ENCODE data around the gene TBPL1.
A peak's percentile ranks its signal among the peaks of the same experiment; 100 is the strongest.

TBPL1 gene

DNA sequence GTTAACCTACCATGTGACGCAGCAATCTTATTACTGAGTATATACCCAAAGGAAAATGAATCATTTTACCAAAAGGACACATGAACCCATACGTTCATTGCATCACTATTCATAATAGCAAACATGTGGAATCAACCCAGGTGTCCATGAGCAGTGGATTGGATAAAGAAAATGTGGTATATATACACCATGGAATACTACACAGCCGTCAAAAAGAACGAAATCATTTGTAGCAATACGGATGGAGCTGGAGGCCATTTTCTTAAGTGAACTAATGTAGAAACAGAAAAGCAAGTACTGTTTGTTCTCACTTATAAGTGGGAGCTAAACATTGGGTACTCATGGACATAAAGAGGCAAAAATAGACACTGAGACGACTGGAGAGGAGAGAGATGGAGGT is 44.2 kb downstream of the TBPL1 start:
- H3K4me3 ChIP-seq (ENCODE audit: low read depth, low read length): no peak overlapping the region
- DNase-seq (ENCODE audit: low read depth): no peak

DNA sequence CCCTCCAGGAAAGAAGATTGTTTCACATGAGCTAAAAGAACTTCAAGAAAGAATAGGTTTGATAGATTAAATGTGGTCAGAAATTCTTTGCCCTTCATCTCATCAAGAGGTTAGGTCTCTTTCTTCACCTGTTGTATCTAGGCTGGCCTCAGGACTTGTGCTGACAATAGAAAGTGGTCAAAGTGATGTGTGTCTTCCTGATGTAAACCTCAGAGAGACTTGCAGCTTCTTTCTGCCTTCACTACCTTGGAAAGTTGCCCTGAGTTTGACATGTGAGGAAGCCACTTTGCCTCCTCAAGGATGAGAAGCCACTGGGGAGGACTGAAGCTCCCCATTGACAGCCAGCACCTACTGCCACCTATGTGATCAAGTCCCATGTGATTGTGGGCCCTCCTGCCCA is 46.3 kb downstream of the TBPL1 start:
- DNase-seq (ENCODE audit: low read depth): no peak
- H3K4me3 ChIP-seq (ENCODE audit: low read depth, low read length): no peak overlapping the region

DNA sequence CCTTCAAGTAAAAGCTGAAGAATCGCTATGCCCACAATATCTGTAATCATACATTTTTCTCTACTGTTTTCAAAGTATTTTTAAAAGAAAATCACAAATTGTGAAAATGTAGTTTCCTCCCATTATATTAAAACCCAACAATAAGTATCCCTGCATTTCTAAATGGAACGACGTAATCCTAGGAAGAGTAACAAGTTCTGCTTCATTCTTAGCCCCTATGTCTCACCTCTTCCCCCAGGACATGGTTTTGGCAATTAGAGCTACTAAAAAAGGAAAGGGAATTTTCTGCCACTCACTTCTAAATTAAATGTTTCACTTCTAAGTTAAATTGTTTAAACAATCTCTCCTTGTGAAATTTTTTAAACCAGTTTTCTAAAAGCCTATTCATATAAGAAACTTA is 47.4 kb downstream of the TBPL1 start:
- no peak for DNase-seq (ENCODE audit: low read depth)

DNA sequence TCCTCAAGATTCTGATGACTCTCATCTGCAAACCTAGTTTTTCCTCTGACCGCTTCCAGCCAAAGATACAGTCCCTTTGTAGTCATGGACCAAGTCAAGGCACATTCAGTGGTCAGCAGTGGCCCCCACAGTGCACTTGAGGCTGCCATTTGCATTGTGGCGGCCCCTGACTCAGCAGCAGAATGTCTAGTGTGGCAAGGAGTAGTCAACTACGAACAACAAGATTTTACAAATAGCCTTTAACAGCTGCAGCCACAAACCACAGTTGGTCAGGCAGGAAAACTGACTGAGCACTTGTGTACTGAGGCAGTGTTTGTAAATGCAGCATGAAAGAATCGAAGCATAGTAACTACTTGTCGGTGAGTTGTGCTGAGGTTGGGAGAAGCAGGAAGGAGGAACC is 49.8 kb downstream of the TBPL1 start:
- DNase-seq (ENCODE audit: low read depth): no peak
- no peak overlapping the region for H3K4me3 ChIP-seq (ENCODE audit: low read depth, low read length)

More for the DNA sequence above, 47.4 kb downstream of the TBPL1 start:
- no peak overlapping the region for H3K4me3 ChIP-seq (ENCODE audit: low read depth, low read length)

DNA sequence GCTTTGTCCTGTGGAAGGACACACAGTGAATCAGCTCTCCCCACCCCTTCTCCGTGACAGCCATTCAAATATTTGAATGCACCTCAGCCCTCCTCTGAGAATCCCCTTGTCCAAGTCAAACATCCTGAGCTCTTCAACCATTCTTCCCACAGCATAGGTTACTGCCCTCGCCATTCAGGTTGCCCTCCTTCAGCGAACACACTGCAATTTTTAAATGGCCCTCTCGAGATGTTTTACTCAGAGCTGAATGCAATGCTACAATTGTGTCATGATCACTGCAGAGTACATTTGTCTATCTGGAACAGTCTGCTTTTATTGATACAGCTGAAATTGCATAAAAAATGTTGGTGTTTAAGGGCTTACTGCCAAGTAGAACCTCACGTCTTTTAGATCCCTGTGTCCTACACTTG is 50.5 kb downstream of the TBPL1 start:
- no peak for DNase-seq (ENCODE audit: low read depth)
- H3K4me3 ChIP-seq (ENCODE audit: low read depth, low read length): no peak overlapping the region

DNA sequence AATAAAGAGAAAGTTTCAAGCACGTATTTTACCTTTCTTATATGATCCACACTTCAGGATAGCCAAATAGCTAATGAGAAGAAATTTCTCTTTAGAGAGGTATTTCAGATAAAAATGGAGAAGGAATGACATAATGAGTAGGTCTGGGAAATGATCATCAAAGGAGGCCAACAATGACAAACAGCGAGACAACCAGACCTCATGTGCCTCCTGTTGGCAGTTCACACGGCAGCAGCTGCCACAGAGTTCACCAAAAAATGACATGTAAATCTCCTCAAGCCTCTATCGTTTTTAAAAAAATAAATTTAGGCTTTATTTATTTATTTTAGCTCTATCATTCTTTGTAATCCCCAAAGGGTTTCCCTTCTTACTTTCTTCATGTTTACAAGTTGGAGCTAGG is 51.7 kb downstream of the TBPL1 start:
- no peak for DNase-seq (ENCODE audit: low read depth)
- no peak overlapping the region for H3K4me3 ChIP-seq (ENCODE audit: low read depth, low read length)

DNA sequence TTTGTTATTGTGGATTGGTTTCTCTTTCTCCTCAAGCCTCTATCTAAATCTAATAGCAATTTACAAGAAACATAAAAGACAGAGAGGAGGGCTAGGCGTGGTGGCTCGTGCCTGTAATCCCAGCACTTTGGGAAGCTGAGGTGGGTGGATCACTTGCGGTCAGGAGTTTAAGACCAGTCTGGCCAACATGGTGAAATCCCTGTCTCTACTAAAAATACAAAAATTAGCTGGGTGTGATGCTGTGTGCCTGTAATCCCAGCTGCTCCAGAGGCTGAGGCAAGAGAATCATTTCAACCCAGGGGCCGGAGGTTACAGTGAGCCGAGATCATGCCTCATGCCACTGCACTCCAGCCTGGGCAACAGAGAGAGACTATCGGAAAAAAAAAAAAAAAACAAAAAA is 52.8 kb downstream of the TBPL1 start:
- no peak for DNase-seq (ENCODE audit: low read depth)
- no peak overlapping the region for H3K4me3 ChIP-seq (ENCODE audit: low read depth, low read length)

DNA sequence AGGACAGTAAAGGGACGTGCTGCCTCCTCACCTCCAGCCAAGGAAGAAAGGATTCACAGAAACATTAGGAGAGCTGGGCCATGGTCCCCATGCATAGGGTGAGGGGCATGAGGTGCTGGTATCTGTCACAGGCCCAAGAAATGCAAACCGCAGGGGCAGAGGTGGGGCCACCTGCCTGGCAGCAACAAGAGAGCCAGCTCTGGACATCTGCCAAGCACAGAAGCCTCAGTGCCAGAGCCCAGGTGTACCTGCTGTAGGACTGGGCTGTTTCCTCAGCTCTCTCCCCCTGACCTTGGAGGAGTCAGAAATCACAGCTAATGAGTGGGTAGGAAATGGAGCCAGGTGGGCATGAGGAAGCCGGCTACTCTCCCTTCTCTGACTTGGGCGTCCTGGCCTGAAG is 54.1 kb downstream of the TBPL1 start:
- no peak for DNase-seq (ENCODE audit: low read depth)
- no peak overlapping the region for H3K4me3 ChIP-seq (ENCODE audit: low read depth, low read length)

DNA sequence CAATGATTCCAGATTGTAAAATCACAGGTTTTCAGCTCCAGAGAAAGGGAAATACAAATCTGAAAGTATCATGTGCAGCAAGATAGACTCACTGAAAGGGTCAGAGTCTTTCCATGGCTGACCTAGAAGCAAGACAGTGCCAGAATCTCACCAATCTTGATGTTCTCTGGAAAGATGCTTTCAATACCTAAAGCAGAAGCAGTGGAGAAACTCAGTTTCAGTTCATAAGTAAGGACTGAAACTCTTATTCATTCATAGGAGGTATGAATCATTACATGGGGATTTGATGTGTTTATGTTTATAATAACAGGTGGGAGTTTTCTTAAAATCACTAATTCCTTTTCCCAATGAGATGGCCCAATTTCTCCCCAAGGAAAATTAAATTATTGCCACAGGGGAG is 56.9 kb downstream of the TBPL1 start:
- H3K4me3 ChIP-seq (ENCODE audit: low read depth, low read length): no peak overlapping the region
- no peak for DNase-seq (ENCODE audit: low read depth)

DNA sequence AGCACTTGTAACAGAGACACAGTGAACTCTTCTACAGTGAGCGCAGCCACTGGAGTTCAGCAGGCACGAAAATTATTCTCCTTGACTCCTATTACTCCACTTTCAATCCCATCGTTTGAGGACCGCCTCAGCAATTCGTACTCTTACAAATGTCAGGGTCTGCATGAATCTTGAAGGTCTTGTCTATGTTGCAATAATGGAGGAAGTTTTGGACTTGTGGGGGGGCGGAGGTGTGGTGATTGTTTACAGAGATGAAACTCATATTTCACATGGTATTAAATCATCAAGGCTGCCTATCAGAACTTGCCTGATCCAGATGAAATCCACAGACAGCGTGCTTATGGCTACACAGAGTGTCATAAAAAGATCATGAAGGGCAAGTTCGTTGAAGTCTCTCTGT is 57.4 kb downstream of the TBPL1 start:
- no peak for DNase-seq (ENCODE audit: low read depth)
- no peak overlapping the region for H3K4me3 ChIP-seq (ENCODE audit: low read depth, low read length)

DNA sequence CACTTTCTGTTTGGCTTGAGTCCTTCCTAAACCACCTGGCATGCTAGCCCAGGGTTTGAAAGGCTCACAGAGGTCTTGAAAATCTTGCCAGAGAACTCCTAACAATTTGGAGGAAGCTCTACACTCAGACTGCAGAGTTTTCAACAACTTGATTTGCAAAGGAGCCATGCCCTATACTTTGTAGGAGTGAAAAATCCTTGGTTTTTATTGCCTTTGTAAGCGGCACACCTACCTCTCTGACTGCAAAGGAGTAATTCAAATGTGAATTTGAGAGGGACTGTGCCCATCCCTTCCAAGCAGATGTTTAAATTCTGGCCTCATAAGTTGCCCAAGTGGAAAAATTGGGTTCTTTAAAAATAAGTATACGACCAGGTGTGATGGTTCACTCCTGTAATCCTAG is 58.0 kb downstream of the TBPL1 start:
- H3K4me3 ChIP-seq (ENCODE audit: low read depth, low read length): no peak overlapping the region
- no peak for DNase-seq (ENCODE audit: low read depth)

DNA sequence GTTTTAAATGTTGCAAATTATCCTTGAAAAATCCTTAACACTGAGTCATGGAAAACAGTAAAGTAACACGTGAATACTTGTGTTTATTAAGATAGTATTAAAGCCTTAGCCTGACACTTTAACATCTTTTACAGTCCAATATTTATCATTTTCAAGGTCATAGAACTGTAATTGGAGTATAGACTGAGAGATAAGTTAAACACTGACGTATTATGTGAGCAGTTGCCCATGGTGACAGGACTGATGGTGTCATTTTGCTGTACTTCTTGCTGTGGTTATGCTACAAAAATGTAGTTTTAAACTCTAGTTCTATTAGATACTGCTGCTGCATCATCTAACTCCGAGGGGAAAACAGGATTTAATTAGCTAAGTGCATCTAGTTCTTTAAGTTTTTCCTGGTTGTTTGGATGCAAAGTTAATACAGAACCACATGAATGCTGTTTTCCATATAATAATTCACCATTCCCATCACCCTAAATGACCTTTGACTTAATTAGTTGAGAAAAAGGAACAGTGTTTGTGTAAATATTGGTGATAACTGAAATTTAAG is 61.6 kb downstream of the TBPL1 start:
- DNase-seq (ENCODE audit: low read depth): no peak
- H3K4me3 ChIP-seq (ENCODE audit: low read depth, low read length): no peak overlapping the region

DNA sequence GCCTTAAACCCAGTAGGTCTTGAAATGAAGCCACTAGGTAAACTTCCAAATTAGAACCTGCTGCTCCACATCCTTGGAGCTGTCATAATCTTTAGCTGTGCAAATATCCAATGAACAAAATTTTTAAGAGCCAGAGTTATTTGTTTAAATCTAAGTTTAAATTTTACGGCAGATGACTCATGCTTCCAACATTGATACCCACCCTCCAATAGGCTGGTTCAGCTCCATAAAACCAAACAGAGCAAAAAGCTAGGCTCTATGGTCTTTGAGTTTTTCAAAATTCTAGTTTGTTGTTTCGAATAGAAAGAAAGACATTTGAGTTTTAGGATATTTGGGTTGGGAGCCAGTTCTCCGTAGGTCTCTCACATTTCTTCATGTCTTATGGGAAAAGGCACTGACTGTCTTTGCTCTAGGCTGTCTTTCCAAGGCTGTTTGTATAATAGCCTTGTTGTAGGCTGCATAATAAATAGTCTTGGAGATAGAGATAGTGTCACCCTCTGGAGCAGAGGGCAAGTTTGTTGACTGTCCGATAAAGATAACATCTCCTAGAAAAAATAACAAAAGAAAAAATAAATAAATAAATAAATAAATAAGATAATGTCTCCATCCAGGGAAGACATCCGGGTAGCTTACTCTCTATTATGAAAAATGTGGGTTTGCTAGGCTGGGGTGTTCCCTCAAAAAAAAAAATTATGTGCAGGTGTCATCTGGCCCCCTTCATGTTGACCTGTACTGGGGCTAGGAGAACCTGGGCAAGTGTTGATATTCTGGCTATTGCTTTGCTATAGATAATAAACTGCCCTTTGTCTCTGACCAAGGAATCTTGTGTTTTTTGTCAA is 62.9 kb downstream of the TBPL1 start:
- no peak for DNase-seq (ENCODE audit: low read depth)
- H3K4me3 ChIP-seq (ENCODE audit: low read depth, low read length): no peak overlapping the region

DNA sequence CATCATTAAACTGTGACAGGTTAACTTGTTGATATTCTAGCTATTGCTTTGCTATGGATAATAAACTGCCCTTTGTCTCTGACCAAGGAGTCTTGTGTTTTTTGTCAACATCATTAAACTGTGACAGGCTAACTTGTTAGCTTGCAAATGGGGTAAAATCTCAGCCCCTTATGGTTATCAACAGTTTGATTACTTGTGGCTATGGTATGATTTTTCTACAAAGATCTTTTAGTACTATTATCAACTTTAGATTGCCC is 63.5 kb downstream of the TBPL1 start:
- DNase-seq (ENCODE audit: low read depth): no peak

DNA sequence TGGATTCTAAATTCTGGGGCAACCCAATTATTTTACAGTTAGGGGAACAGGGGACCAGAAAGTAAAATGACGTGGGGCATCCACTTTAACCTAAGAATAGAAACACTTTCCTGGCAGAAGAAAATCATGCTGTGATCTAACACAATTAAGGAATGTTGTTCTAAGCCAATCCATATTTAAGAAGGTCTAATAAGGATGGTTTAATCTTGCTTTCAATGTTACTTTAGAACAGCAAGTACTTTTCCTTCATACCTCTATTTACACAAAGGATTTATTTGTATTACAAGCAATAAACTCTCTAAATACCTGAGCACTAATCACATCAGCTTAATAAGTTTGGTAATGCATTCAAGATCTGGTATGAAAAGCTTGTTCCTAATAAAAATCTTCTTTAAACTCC is 67.0 kb downstream of the TBPL1 start:
- no peak for DNase-seq (ENCODE audit: low read depth)
- no peak overlapping the region for H3K4me3 ChIP-seq (ENCODE audit: low read depth, low read length)

More for the DNA sequence above, 63.5 kb downstream of the TBPL1 start:
- H3K4me3 ChIP-seq (ENCODE audit: low read depth, low read length): no peak overlapping the region

DNA sequence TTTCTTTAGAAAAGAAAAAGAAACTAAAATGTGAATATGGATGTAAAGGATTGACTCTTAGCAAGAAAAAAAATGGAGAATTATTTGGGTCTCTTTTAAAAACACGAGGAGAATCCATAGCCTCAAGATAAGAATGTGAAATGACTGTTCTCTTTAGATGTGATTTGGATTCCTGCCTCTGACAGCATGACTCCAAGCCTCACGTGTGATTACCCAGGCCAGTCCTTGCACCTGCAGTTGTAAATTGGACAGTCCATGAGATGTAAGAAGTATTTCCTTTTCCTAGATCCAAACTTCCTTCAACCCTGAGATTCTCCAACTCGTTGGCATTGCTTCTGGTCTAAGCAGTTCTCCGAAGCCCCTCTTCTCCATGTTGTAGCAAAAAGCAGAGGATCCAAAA is 67.5 kb downstream of the TBPL1 start:
- no peak overlapping the region for H3K4me3 ChIP-seq (ENCODE audit: low read depth, low read length)
- no peak for DNase-seq (ENCODE audit: low read depth)

DNA sequence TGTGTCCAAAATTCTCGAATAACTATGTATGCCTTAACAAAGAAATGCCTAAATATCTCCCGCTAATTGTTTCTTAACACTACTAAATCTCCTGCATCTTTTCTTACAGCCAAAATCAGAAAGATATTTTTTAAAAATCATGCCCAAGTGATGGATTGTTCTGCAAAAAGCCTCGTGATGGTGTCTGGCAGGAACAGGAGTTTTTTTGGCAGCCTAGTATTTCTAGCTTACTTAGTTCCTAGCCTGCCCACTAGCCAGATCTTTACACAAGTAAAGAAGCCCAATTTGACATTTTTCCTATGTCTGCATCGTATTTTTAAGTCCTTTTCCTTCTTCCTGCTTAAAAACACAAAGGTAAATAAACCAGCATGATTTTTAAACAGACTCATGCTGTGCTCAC is 67.9 kb downstream of the TBPL1 start:
- no peak overlapping the region for H3K4me3 ChIP-seq (ENCODE audit: low read depth, low read length)
- no peak for DNase-seq (ENCODE audit: low read depth)

DNA sequence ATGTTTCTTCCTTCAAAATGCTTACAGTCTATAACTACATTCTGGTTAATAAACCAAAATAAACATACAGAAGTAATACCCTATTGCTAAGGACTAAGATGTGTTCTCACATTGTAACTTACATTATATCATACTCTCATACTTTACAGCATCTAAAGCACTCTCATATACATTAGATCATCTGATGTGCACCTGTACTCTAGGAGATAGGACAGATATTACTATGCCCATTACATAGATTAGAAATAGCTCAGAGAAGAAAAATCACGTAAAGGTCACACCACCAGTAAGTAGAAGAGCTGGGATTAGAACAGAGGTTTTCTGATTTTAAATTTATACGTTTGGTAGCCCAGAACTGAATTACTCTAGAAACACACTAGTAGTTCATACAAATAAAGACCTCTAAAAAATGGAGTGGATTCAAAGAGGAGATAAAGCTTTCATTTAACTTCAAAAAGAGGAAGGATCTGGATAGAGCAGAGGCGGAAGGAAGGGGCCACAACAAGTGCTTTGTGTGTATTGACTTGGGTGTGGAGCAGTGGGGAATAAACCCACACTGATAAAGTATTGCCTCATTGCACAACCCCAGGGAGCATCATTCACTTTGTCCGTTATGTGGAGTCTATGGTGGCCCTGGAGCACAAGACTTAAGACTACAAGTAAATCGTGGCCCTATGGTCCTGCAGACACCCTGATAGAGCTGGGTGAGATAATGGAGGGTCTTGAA is 68.5 kb downstream of the TBPL1 start:
- DNase-seq (ENCODE audit: low read depth): no peak

DNA sequence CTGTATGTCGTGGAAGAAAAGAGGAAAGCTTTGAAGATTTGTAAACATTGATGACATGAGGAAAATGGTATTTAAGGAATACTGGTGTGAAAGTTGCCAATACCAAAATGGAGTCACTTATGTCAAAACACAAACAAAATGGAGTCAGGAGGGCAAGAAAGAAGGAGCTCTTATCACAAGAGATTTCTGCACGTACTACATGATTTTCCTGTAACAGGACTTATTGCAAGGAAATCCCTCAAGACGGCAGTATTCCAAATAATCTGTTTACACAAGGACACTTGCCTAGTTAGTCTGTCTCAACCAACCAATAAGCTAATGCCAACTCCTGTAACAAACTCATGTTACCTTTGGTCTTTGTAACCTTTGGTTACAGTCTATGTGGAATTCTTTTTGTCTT is 69.6 kb downstream of the TBPL1 start:
- H3K4me3 ChIP-seq (ENCODE audit: low read depth, low read length): no peak overlapping the region
- DNase-seq (ENCODE audit: low read depth): no peak

More for the DNA sequence above, 68.5 kb downstream of the TBPL1 start:
- no peak overlapping the region for H3K4me3 ChIP-seq (ENCODE audit: low read depth, low read length)

DNA sequence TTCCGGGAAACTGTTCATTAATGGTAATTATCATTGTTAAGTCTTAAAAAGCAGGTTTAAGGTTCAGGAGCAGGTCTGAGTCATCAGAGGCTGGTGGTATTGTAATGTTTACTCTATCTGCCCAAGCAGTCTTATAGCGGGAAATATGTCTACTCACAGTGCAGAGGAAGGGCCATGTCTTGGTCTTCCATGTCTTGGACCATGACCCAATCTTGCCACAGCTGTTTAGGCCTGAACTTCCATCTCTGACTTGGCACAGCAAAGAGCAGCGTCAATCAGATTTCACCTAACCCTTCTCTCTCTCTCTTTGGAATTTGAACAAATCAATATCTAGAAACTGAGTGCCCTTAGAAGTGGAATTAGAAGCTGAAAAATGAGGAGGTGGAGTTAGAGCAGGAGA is 73.6 kb downstream of the TBPL1 start:
- peak; percentile 20 for DNase-seq (ENCODE audit: low read depth)
- H3K4me3 ChIP-seq (ENCODE audit: low read depth, low read length): no peak overlapping the region

DNA sequence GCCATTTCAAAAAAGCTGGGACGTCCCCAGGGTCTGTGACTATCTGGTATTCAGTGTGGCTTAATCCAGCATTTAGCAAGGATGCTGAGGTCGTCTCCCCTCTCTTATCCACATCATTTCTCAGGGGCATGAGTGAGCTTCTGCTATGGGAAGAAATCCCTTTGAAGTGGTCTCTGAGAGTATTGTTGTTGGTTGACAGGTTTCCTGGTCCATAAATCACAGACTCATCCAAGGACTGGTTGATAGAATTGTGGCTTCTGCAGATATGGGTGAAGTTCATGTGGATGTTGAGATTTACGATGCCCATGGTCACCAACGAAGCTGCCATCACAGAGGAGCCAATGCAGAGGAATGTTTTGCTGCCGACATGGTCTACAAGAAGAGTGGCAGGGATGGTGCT is 75.4 kb downstream of the TBPL1 start:
- H3K4me3 ChIP-seq (ENCODE audit: low read depth, low read length): no peak overlapping the region
- DNase-seq (ENCODE audit: low read depth): no peak

Measured in skeletal muscle cell (primary cell).